DOHH2 (cell line): ENCODE measurements around the gene NDUFAF7.

Experiments used
- H3F3A ChIP-seq: fragments of 200-600 bp; sonication (generic), shearing (Covaris generic); 2 replicates; pipeline ENCODE4 v1.6.0; 2016; ENCODE audit warnings: antibody characterized with exemption, mild to moderate bottlenecking; ENCODE audit not compliant: control insufficient read depth, insufficient read depth
- H3K27ac ChIP-seq: fragments of 200-600 bp; sonication (generic); 2 replicates; pipeline ENCODE4 v1.5.1; 2014; ENCODE audit warnings: low read depth, mild to moderate bottlenecking, low read length, moderate library complexity
- H3K27me3 ChIP-seq: fragments of 200-600 bp; sonication (generic); 2 replicates; pipeline ENCODE4 v1.6.1; 2014; ENCODE audit warnings: mild to moderate bottlenecking, low read length, mixed read lengths; ENCODE audit not compliant: control insufficient read depth
- H3K36me3 ChIP-seq: fragments of 200-600 bp; sonication (generic); 2 replicates; pipeline ENCODE4 v1.6.1; 2014; ENCODE audit warnings: mild to moderate bottlenecking, low read length, moderate library complexity, mixed read lengths; ENCODE audit not compliant: control insufficient read depth
- H3K4me1 ChIP-seq: fragments of 200-600 bp; sonication (generic); 2 replicates; pipeline ENCODE4 v1.6.1; 2014; ENCODE audit warnings: mild to moderate bottlenecking, low read length, mixed read lengths; ENCODE audit not compliant: control insufficient read depth
- H3K4me2 ChIP-seq: fragments of 200-600 bp; sonication (generic); 2 replicates; pipeline ENCODE4 v1.6.0; 2014; ENCODE audit warnings: mild to moderate bottlenecking, low read length, moderate library complexity
- H3K4me3 ChIP-seq: fragments of 200-600 bp; sonication (generic); 2 replicates; pipeline ENCODE4 v1.5.1; 2014; ENCODE audit warnings: mild to moderate bottlenecking, low read length, mixed read lengths
- H3K79me2 ChIP-seq: fragments of 200-600 bp; sonication (generic); 2 replicates; pipeline ENCODE4 v1.6.1; 2014; ENCODE audit warnings: mild to moderate bottlenecking, low read length, mixed read lengths; ENCODE audit not compliant: control insufficient read depth
- H3K9me2 ChIP-seq: fragments of 200-600 bp; sonication (generic); replicated peaks from 2 replicates; pipeline ENCODE4 v1.6.1; 2014; ENCODE audit warnings: mild to moderate bottlenecking, low read length, mixed read lengths; ENCODE audit not compliant: control insufficient read depth
- H3K9me3 ChIP-seq: fragments of 200-600 bp; sonication (generic); 2 replicates; pipeline ENCODE4 v1.6.1; 2014; ENCODE audit warnings: antibody characterized with exemption, low read length, mixed read lengths; ENCODE audit not compliant: control insufficient read depth, insufficient read depth
- H4K20me1 ChIP-seq: fragments of 200-600 bp; sonication (generic); 2 replicates; pipeline ENCODE4 v1.6.0; 2014; ENCODE audit warnings: low read depth, mild to moderate bottlenecking, antibody characterized with exemption, low read length, moderate library complexity; ENCODE audit not compliant: control insufficient read depth, insufficient read depth
- EZH2phosphoT487 ChIP-seq: fragments of 200-600 bp; sonication (generic); IDR thresholded peaks from 2 replicates; pipeline ENCODE4 v1.6.1; 2017; ENCODE audit warnings: borderline replicate concordance, mild to moderate bottlenecking, antibody characterized with exemption, low read length, moderate library complexity, mixed read lengths
- TF ChIP-seq, protein P1 (sequence below): fragments of 200-600 bp; sonication (generic); IDR thresholded peaks from one replicate; pipeline ENCODE4 v1.5.1; 2014; ENCODE audit warnings: antibody characterized with exemption, mild to moderate bottlenecking, low read depth, low read length; ENCODE audit not compliant: poor library complexity, severe bottlenecking

Gene NDUFAF7

GRCh38 chr2:37189452-37190153, 41.9 kb upstream of the NDUFAF7 start:
- no peaks in the 10 kb centered on the region for H3K79me2 ChIP-seq
- no peaks in the 10 kb centered on the region for H4K20me1 ChIP-seq
- no peak overlapping the region for H3K4me3 ChIP-seq
- H3K27ac ChIP-seq = no peak overlapping the region
- no peaks in the 10 kb centered on the region for H3K27me3 ChIP-seq
- no peaks in the 10 kb centered on the region for H3F3A ChIP-seq
- H3K9me3 ChIP-seq = no peaks in the 10 kb centered on the region
- no peaks in the 10 kb centered on the region for H3K36me3 ChIP-seq
- H3K4me1 ChIP-seq = no peaks in the 10 kb centered on the region
- H3K4me2 ChIP-seq = no peak overlapping the region
- no peaks in the 10 kb centered on the region for H3K9me2 ChIP-seq
- TF ChIP-seq, protein P1, sequence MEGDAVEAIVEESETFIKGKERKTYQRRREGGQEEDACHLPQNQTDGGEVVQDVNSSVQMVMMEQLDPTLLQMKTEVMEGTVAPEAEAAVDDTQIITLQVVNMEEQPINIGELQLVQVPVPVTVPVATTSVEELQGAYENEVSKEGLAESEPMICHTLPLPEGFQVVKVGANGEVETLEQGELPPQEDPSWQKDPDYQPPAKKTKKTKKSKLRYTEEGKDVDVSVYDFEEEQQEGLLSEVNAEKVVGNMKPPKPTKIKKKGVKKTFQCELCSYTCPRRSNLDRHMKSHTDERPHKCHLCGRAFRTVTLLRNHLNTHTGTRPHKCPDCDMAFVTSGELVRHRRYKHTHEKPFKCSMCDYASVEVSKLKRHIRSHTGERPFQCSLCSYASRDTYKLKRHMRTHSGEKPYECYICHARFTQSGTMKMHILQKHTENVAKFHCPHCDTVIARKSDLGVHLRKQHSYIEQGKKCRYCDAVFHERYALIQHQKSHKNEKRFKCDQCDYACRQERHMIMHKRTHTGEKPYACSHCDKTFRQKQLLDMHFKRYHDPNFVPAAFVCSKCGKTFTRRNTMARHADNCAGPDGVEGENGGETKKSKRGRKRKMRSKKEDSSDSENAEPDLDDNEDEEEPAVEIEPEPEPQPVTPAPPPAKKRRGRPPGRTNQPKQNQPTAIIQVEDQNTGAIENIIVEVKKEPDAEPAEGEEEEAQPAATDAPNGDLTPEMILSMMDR = no peak
- TF ChIP-seq EZH2phosphoT487 = no peak

DNA sequence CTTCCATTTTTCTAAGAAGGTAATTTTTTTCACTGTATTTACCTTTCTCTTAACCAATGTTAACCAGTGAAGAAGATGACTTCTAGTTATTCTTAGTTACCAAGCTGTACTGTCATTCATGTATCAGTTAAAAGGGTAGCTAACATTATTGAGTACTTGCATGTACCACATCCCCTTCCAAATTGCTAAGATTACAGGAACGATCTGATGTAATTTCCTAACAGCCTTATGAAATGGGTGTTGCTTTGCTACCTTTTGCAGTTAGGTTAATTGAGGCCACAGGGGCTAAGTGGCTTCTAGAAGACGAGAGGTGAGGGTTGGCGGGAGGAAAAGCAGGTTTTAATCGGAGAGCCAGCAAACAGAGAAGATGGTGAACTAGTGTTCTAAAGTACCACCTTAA, 41.2 kb upstream of the NDUFAF7 start:
- H3K36me3 ChIP-seq = no peaks in the 10 kb centered on the region
- no peaks in the 10 kb centered on the region for H3F3A ChIP-seq
- no peaks in the 10 kb centered on the region for H3K27me3 ChIP-seq
- no peaks in the 10 kb centered on the region; the same call in 1 of the 2 replicates for H3K4me1 ChIP-seq
- H3K4me3 ChIP-seq = no peak overlapping the region
- H3K27ac ChIP-seq = no peak overlapping the region
- H3K9me3 ChIP-seq = no peaks in the 10 kb centered on the region
- no peak overlapping the region for H3K4me2 ChIP-seq
- H4K20me1 ChIP-seq = no peaks in the 10 kb centered on the region
- no peaks in the 10 kb centered on the region for H3K79me2 ChIP-seq
- no peaks in the 10 kb centered on the region for H3K9me2 ChIP-seq
- no peak for TF ChIP-seq EZH2phosphoT487
- TF ChIP-seq, protein P1 = no peak

GRCh38 chr2:37191253-37191652, 40.2 kb upstream of the NDUFAF7 start:
- Histone ChIP-seq H3K9me2 (no peaks in the 10 kb centered on the region), H3K79me2 (no peaks in the 10 kb centered on the region), H3F3A (no peaks in the 10 kb centered on the region), H3K4me2 (no peak overlapping the region), H3K9me3 (no peaks in the 10 kb centered on the region), H3K4me3 (no peak overlapping the region), H3K27me3 (no peaks in the 10 kb centered on the region), H4K20me1 (no peaks in the 10 kb centered on the region), H3K27ac (no peak overlapping the region), H3K36me3 (no peaks in the 10 kb centered on the region), H3K4me1 (peaks cover 9% of the 10 kb centered on the region)
- TF ChIP-seq EZH2phosphoT487 = no peak
- TF ChIP-seq, protein P1 = no peak
